Fibroblast of villous mesenchyme (primary cell): ENCODE data around the gene NDST3. TPM values are rescaled to one million over a fixed set of nuclear protein-coding genes. Genes with fewer than 3 reads are reported as not detected.

ENCODE experiments used
- DNase-seq: peaks from one replicate; pipeline ENCODE4 v3.0.0-alpha.2; 2010; ENCODE audit warnings: low read depth
- H3K4me3 ChIP-seq: 2 replicates; pipeline ENCODE4 v1.5.1; 2011; ENCODE audit warnings: low read depth, mild to moderate bottlenecking, low read length
- total RNA-seq: library from RNA; depleted of rRNA; stranded (reverse); fragments of >200 nt; gene quantifications from 2 replicates; pipeline ENCODE4 v1.2.3, GENCODE V29; 2012
- TF ChIP-seq, protein P1 (sequence below): IDR thresholded peaks from 2 replicates; pipeline ENCODE4 v1.5.1; 2012; ENCODE audit warnings: low read depth, mild to moderate bottlenecking, low read length; ENCODE audit not compliant: insufficient read depth

Gene NDST3
- total RNA-seq, 1 donor = under 0.01 TPM

DNA sequence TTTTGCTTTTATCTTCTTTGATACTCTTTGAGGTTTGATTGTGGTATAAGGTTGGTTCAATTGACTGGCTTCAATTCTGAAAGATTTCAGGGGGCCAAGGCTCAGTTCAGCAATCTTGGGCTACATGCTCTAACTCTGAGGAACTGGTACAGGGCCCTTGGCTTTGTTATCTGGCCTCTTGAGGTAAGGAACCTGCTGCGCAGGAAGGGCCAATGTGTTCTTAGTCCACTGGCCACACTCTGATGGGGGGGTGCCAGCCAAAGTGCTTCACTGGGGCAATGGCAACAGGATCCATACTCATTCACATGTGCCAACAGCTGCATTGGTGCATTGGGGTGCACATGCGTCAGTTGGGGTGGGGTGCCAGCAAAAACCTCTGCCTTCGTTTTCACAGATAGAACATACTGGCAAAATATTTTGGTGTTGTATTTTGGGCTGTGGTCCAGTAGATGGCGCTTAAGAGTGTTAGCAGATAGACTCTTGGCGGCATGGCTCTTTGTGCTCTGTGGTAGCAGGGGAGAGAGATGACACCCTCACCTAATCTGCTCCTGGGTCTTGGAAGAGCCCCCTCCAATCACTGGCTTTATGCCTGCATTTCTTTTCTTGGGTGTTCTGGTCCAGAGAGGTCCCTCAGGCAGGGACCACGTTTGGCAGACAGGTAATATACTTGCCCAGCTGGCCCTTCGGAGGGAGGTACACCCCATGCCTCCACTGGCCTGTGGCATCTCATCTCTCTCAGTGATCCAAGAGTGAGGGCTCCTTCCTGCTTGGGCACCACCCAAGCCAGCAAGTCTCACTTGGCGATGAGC, 42.9 kb downstream of the NDST3 start:
- TF ChIP-seq, protein P1, sequence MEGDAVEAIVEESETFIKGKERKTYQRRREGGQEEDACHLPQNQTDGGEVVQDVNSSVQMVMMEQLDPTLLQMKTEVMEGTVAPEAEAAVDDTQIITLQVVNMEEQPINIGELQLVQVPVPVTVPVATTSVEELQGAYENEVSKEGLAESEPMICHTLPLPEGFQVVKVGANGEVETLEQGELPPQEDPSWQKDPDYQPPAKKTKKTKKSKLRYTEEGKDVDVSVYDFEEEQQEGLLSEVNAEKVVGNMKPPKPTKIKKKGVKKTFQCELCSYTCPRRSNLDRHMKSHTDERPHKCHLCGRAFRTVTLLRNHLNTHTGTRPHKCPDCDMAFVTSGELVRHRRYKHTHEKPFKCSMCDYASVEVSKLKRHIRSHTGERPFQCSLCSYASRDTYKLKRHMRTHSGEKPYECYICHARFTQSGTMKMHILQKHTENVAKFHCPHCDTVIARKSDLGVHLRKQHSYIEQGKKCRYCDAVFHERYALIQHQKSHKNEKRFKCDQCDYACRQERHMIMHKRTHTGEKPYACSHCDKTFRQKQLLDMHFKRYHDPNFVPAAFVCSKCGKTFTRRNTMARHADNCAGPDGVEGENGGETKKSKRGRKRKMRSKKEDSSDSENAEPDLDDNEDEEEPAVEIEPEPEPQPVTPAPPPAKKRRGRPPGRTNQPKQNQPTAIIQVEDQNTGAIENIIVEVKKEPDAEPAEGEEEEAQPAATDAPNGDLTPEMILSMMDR = peak; percentile 54
- H3K4me3 ChIP-seq = no peak overlapping the region
- peak; percentile 26 for DNase-seq

DNA sequence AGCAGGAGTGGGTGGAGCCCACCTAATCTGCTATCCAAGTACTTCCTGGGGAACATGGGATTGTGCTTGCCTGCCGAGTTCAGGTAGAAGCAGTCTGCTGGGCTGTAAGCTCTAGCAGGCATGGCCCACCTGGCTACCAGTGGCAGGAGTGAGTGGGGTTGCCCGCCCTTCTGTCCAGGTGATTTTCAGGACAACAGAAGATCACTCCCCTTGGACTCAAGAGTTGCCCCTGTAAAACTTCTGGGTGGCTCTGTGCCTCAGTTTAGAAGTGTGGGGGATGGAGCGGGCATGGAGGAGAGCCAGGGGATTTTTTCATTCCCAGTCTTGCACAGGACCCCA, 43.5 kb downstream of the NDST3 start:
- no peak overlapping the region for H3K4me3 ChIP-seq
- TF ChIP-seq, protein P1 = no peak
- no peak for DNase-seq

DNA sequence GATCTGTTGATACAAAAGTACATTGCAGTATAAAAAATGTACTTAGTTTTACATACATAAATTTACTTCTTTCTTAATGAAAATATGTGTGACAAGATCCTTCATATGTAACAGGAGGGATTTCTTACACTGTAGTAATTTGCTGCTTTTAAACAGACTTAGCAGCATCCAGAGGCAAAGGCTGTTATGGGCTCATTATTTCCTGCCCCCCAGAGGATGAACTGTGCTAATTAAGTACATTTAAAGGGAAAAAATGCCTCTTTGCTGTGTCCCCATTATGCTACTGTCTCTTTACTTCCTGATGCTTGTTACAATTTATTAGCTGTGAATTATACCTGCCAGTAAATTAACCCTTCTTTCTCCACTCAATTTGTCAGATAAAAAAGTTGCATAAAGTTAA, 47.1 kb downstream of the NDST3 start:
- H3K4me3 ChIP-seq = no peak overlapping the region
- no peak for DNase-seq
- TF ChIP-seq, protein P1 = no peak

DNA sequence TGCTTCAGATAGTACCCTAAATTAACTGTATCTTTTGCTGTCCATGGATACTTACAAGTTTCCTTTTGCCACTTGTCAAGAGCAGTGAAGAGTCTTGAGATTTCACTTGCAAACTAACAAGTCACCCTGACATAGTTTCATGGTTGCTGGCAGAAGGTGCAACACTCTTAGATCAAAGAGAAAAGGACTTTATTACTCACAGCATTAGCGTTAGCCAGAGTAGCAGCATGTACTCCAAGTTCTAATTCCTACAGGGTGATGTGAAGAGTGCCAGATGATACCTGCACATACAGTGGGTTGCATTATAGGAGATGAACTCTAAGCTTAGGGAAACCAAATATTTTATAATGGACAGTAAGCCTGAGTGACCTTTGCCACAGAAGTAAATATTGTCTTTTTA, 47.9 kb downstream of the NDST3 start:
- TF ChIP-seq, protein P1 = no peak
- H3K4me3 ChIP-seq = no peak overlapping the region
- DNase-seq = no peak

DNA sequence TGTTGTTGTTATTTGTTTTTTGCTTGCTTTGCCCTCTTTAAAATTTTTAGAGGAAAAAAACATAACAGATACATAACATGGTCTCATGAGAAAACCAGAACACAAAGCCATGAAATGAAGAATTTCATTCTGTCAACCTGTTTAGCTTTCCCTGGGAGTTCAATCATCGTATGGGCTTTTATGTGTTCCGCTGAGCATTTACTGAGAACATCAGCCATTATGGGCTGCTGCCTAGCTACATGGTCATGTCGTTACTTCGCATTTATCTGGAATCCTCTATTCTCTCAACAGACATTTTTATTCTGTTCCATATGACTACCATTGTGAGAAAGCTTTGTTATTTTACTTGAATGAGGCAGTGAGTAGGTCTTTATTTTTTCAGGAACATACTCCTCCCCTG, 51.4 kb downstream of the NDST3 start:
- DNase-seq = no peak
- TF ChIP-seq, protein P1 = no peak
- no peak overlapping the region for H3K4me3 ChIP-seq

DNA sequence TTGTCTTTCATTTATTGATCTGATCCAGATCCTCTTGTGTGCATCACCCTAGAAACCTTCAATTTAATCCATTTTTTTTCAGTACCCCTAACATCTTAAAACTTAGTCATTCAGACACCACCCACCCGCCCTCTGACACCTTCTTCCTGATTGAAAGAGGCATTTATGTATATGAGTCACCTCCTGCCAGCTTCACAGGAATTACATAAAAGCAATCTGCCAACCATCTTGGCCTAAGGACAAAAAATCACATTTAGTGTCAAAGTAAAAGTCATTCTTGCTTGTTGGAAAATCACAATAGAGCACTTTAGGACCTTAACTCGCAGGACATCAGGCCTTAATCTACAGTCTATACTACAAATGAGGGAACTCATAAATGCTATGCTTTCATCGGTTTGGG, 52.1 kb downstream of the NDST3 start:
- no peak overlapping the region for H3K4me3 ChIP-seq
- DNase-seq = peak; percentile 20
- TF ChIP-seq, protein P1 = no peak

DNA sequence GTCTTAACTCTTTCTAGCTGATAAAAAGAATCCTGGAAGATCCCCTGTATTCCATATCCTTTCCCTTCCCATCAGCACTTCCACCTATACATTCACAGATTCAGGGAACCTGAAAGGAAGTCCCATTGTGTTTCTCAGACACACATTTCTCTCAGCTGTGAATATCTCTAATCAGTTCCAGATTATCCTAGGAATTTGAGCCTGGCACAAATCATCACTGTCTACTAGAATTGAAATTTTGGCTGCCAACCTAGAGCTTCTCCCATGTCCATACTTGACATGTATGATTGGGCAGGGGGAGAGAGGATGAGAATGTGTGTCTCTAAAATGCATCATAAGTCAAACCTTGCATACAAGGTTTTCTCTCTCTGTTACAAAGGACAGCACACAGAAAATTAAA, 53.1 kb downstream of the NDST3 start:
- TF ChIP-seq, protein P1 = no peak
- H3K4me3 ChIP-seq = no peak overlapping the region
- DNase-seq = no peak
